IPS-18a (cell line): Measurements from ENCODE around the gene CTSC.

ENCODE experiments used
- H3K27ac ChIP-seq: one replicate; pipeline ENCODE4 v1.5.1; 2013; ENCODE audit warnings: low read length
- H3K27me3 ChIP-seq: one replicate; pipeline ENCODE4 v1.6.1; 2013; ENCODE audit warnings: mild to moderate bottlenecking, low read length; ENCODE audit not compliant: control insufficient read depth, insufficient read depth
- H3K36me3 ChIP-seq: one replicate; pipeline ENCODE4 v1.6.1; 2013; ENCODE audit warnings: low read depth, low read length; ENCODE audit not compliant: control insufficient read depth
- H3K4me1 ChIP-seq: one replicate; pipeline ENCODE4 v1.6.1; 2013; ENCODE audit warnings: low read depth, low read length; ENCODE audit not compliant: control insufficient read depth
- H3K4me3 ChIP-seq: one replicate; pipeline ENCODE4 v1.5.1; 2013; ENCODE audit warnings: low read length
- H3K9ac ChIP-seq: one replicate; pipeline ENCODE4 v1.6.1; 2013; ENCODE audit warnings: mild to moderate bottlenecking, low read length, moderate library complexity
- H3K9me3 ChIP-seq: one replicate; pipeline ENCODE4 v1.6.1; 2013; ENCODE audit warnings: low read depth, low read length; ENCODE audit not compliant: control insufficient read depth

Gene CTSC

DNA sequence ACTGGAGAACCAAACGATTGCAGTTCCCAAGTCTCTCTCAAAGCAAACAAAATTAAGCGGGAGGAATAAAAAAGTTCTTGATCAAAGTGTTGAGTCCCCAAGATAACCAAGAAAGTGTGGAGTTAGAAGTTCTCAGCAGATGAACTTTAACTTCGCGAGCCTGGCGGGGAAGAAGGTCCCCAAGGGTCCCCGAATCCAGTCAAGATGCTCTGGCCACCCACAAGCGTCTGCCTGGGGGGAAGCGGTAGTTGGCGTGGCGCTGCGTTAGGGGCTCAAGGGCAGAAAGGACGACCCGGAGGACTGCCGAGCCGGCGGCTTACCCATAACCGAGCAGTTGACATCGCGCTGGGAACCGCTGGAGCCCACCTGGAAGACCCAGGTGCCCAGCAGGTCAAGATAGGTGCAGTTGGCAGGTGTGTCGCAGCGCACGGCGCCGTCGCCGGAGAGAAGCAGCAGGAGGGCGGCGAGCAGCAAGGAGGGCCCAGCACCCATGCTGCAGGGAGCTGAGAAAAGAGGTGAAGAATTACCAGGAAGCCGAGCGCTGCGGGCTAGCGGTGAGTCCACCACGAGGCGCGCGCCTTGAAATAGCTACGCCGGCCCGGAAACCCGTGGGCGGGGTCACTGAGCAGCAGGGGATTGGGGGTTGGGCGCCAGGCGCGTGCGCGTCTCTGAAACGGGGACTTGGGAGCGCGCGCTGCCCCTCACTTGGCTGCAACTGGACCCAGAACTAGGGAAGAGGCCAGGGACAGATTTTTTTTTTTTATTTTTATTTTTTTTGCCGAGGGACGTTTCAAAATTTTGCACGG lies at the start of gene CTSC:
TSS of gene CTSC (minus strand) at position 556 of the 806 bp plus-strand sequence. CDS start at position 492, 64 bp downstream.
- Histone ChIP-seq H3K27ac (peak within 1 kb of the TSS; percentile 90), H3K36me3 (peaks cover 28% of the 10 kb centered on the region)

DNA sequence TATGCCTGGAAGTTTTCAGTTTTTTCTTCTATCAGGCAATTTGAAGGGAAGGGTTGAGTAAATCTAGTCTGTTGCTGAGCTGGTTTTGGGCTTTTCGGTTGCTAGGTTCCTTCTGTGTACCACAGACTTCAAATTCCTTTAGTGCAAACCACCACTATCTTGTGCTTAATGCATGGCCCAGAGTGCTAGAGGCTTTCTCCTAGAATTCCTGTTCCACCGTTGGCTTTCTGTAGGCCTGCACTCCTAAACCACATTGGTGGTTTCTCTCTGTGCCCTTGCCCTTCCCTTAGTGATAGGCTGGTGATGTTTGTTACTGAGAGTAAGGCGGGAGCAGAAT lies 47.1 kb upstream of the CTSC start:
- H3K27ac ChIP-seq = no peak overlapping the region
- H3K9me3 ChIP-seq = no peaks in the 10 kb centered on the region
- no peaks in the 10 kb centered on the region for H3K36me3 ChIP-seq
- H3K9ac ChIP-seq = no peak overlapping the region
- H3K4me1 ChIP-seq = no peaks in the 10 kb centered on the region
- H3K4me3 ChIP-seq = no peak overlapping the region
- H3K27me3 ChIP-seq = no peaks in the 10 kb centered on the region

More for the DNA sequence above, at the start of gene CTSC:
- no peaks in the 10 kb centered on the region for H3K9me3 ChIP-seq
- H3K9ac ChIP-seq = peak within 1 kb of the TSS; percentile 98
- no peaks in the 10 kb centered on the region for H3K27me3 ChIP-seq
- H3K4me1 ChIP-seq = peaks cover 26% of the 10 kb centered on the region
- H3K4me3 ChIP-seq = peak within 1 kb of the TSS; percentile 93

DNA sequence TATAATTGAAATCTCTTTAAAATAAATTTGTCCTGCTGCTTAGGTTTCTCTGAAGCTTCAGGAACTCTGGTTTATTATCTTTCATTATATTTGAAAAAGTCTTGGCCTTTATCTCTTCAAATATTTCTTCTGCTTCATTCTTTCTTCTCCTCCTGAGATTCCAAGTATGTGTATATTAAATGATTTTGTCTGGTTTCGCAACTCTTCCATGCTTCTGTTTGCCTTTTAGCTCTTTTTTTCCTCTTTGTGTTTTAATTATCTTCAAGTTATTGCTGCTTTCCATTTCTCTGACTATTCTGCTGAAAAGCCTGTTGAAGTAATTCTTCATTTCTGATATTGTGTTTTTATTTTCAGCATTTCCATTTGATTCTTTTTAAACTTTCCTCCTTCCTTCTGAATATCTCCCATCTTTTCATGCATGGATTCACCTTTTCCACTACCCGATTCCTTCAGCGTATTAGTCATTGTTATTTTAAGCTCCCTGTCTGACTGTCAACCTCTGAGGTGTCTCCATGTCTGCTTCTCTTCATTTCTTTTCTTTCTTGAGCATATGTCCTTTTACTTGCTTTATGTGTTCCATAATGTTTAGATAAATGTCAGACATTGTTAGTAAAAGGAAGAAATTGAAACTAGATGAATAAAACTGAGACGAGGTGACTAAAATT lies 46.6 kb upstream of the CTSC start:
- Histone ChIP-seq H3K4me1 (no peaks in the 10 kb centered on the region), H3K9me3 (no peaks in the 10 kb centered on the region), H3K36me3 (no peaks in the 10 kb centered on the region), H3K27ac (no peak overlapping the region), H3K4me3 (no peak overlapping the region), H3K9ac (no peak overlapping the region), H3K27me3 (no peaks in the 10 kb centered on the region)

DNA sequence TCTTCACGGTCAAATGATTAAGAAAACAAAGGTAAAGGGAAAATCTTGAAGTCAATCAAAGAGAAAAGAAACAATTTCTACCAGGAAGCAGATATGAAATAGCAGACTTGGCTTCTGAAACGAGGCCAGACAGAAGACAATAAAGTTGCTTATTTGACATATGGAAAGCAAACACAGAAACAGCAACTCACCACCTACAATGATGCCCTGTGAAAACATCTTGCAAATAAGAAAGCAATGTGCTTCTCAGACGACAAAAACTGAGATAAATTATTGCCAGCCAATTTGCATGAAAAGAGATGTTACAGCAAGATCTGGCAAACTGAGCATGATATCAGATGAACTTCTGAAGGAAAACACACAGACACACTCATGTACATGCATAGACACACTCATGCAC lies 45.9 kb upstream of the CTSC start:
- Histone ChIP-seq H3K36me3 (no peaks in the 10 kb centered on the region), H3K9me3 (no peaks in the 10 kb centered on the region), H3K27me3 (no peaks in the 10 kb centered on the region), H3K4me1 (peaks cover 1% of the 10 kb centered on the region), H3K4me3 (no peak overlapping the region), H3K27ac (no peak overlapping the region), H3K9ac (no peak overlapping the region)

DNA sequence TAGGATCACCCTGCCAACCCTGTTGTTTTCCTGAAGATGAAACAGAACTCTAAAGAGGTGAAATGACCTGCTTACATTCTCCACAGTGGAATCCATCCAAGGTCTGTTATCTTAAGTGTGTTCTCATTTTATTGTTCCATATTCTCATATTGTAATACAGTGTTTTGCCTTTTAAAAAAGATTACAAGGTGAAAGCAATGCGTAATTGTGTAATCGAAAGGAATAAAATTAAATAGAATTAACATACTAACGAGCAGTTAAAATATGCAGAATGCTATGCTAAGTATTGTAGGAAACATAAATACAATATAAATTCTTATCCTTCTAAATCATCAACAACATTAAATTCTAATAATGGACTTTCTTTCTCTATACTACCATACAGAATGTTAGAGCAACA lies 41.6 kb upstream of the CTSC start:
- no peaks in the 10 kb centered on the region for H3K9me3 ChIP-seq
- H3K4me1 ChIP-seq = peaks cover 11% of the 10 kb centered on the region
- no peak overlapping the region for H3K9ac ChIP-seq
- no peak overlapping the region for H3K27ac ChIP-seq
- H3K4me3 ChIP-seq = no peak overlapping the region
- no peaks in the 10 kb centered on the region for H3K36me3 ChIP-seq
- H3K27me3 ChIP-seq = no peaks in the 10 kb centered on the region

DNA sequence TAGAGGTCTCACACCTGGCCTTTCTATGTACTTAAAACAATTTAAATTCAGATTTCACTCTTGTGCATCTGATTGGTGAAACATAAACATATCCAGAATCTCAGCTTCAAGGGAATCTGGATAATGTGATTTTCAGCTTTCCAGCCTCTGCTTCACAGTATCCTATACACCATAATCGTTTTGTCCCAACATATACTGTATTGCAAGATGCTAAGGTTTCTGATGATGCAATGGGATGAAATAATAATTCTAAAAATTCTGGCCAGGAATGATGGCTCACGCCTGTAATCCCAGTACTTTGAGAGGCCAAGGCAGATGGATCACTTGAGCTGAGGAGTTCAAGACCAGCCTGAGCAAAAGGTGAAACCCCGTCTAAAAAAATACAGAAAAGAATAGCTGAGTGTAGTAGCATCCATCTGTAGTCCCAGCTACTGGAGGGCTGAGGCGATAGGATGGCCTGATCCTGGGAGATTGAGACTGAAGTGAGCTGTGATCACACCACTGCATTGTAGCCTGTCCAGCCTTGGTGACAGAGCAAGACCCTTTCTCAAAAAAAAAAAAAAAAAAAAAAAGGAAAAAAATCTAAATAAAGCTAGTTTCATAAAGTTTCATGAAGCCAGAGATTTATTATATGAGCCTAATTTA lies 41.0 kb upstream of the CTSC start:
- Histone ChIP-seq H3K36me3 (no peaks in the 10 kb centered on the region), H3K4me3 (no peak overlapping the region), H3K27ac (no peak overlapping the region), H3K9ac (no peak overlapping the region), H3K9me3 (no peaks in the 10 kb centered on the region), H3K27me3 (no peaks in the 10 kb centered on the region), H3K4me1 (peaks cover 11% of the 10 kb centered on the region)

DNA sequence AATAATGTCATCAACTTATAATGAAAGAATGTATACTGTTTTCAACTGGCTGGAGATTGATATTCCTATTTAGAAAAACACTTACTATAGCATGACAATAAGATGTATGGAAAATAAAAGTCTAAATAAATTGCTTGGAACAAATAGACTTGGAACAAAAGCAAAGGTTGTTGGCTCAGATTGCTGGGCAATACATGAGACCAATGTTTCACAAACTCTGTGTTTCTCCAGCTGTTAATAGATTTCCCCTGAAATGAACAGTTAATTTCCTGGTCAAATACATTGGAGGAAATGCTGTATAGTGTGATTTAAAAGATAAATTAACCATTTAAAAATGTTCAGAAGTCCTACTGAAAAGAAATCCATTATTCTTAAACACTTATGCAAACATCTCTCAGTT lies 40.1 kb upstream of the CTSC start:
- Histone ChIP-seq H3K27ac (no peak overlapping the region), H3K36me3 (no peaks in the 10 kb centered on the region), H3K4me1 (peaks cover 11% of the 10 kb centered on the region), H3K9ac (no peak overlapping the region), H3K4me3 (no peak overlapping the region), H3K27me3 (no peaks in the 10 kb centered on the region), H3K9me3 (no peaks in the 10 kb centered on the region)

DNA sequence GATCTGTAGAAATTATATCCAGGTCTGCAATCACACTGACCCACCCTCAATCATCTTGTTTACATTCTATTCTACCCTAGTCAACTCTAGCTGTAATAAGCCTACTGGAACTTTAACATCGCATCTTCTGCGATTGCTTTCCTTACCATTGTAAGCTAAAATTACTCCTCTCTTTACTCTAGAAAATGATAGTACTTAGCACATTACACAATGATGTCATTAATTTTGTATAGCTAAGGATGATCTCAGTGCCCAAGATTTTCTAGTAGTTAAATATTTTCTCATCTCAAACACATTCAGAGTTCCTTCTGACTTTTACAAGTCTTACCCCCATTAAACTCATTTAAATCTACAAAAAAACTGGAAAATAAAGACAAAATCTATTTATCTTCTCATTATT lies 39.6 kb upstream of the CTSC start:
- Histone ChIP-seq H3K27ac (no peak overlapping the region), H3K4me3 (no peak overlapping the region), H3K27me3 (no peaks in the 10 kb centered on the region), H3K9me3 (no peaks in the 10 kb centered on the region), H3K36me3 (no peaks in the 10 kb centered on the region), H3K4me1 (peaks cover 11% of the 10 kb centered on the region), H3K9ac (no peak overlapping the region)

DNA sequence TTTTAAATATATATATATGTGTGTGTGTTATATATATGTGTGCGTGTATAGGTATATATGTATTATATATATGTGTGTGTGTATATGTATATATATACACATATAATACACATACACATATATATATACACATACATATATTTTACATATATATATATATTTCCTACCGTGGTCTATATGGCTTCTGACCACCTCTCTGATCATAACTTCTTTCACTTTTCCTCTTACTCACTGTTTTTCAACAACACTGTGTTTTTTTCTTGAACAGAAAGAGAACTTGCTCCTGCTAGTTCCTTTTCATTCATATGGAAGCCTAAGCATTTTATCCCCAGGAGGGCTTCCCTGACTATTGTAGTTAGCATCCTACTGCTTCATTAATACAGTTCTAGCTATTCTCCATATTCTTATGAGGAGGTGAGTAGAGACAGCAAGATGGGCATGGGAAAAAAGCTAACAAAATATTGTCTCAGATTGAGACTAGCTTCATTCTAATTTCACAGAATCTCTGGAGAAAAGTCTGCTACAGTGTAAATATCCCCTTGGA lies 38.5 kb upstream of the CTSC start:
- H3K4me3 ChIP-seq = no peak overlapping the region
- H3K27ac ChIP-seq = no peak overlapping the region
- H3K9ac ChIP-seq = no peak overlapping the region

DNA sequence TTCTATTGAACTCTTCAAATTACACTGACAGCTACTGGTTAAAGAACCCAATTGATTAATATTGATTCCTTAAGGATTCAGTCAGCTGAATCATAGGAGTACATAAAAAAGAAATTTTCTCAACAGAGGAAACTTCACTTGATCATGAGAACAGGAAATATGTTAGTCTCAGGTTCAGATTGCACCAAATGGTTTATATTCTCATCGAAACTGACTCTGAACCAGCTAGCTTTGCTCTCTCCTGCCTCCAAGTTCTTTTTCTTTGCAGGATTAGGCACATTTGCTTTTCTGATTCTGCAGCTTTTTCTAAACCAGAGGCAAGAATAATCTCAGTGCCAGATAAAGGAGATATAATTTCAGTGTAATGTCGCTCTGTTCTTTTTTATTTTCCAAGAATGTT lies 33.2 kb upstream of the CTSC start:
- Histone ChIP-seq H3K27me3 (no peaks in the 10 kb centered on the region), H3K27ac (no peak overlapping the region), H3K4me1 (no peaks in the 10 kb centered on the region), H3K36me3 (no peaks in the 10 kb centered on the region), H3K4me3 (no peak overlapping the region), H3K9ac (no peak overlapping the region), H3K9me3 (no peaks in the 10 kb centered on the region)

More for the DNA sequence above, 38.5 kb upstream of the CTSC start:
- no peaks in the 10 kb centered on the region for H3K27me3 ChIP-seq
- H3K4me1 ChIP-seq = peaks cover 11% of the 10 kb centered on the region
- H3K9me3 ChIP-seq = no peaks in the 10 kb centered on the region
- no peaks in the 10 kb centered on the region for H3K36me3 ChIP-seq

DNA sequence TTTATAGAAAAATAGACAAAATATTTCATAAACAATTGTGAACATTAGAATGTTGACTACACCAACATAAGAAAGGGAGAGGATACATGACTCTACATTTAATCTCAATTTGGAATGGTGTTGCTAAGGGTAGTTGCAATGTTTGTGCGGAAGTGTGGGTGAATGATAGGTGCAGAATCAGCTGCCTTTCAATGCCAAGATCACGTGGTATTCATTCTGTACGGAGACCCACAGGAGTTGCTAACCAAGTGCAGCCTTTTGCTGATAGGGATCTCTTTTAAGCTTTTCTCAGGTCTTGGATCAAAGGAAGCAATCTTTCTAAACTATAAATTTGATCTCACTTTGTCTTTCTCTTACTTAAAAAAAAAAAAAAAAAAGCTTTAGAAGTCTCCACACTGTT lies 29.8 kb upstream of the CTSC start:
- no peak overlapping the region for H3K4me3 ChIP-seq
- H3K4me1 ChIP-seq = no peaks in the 10 kb centered on the region
- H3K9ac ChIP-seq = no peak overlapping the region
- no peaks in the 10 kb centered on the region for H3K36me3 ChIP-seq
- no peaks in the 10 kb centered on the region for H3K27me3 ChIP-seq
- H3K9me3 ChIP-seq = no peaks in the 10 kb centered on the region
- H3K27ac ChIP-seq = no peak overlapping the region
